ENCODE results near the gene HIF1AN.

Gene HIF1AN

GRCh38 chr10:100529475-100530298 is 6.1 kb upstream of the HIF1AN start, which contains the start of gene NDUFB8:
Gene NDUFB8, minus strand, starts transcription at chr10:100529871. Its CDS starts 20 bp downstream, at chr10:100529851.
- H3K27ac ChIP-seq: peak within 1 kb of the TSS; percentile 79
- TF ChIP-seq, protein P1, sequence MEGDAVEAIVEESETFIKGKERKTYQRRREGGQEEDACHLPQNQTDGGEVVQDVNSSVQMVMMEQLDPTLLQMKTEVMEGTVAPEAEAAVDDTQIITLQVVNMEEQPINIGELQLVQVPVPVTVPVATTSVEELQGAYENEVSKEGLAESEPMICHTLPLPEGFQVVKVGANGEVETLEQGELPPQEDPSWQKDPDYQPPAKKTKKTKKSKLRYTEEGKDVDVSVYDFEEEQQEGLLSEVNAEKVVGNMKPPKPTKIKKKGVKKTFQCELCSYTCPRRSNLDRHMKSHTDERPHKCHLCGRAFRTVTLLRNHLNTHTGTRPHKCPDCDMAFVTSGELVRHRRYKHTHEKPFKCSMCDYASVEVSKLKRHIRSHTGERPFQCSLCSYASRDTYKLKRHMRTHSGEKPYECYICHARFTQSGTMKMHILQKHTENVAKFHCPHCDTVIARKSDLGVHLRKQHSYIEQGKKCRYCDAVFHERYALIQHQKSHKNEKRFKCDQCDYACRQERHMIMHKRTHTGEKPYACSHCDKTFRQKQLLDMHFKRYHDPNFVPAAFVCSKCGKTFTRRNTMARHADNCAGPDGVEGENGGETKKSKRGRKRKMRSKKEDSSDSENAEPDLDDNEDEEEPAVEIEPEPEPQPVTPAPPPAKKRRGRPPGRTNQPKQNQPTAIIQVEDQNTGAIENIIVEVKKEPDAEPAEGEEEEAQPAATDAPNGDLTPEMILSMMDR (conservative IDR thresholded peaks at IDR 0.05): no peak

GRCh38 chr10:100531761-100532160 is 4.0 kb upstream of the HIF1AN start:
- H3K27ac ChIP-seq: no peak overlapping the region
- TF ChIP-seq, protein P1 (conservative IDR thresholded peaks at IDR 0.05): no peak

GRCh38 chr10:100534726-100535125 is 1.0 kb upstream of the HIF1AN start:
- peak overlapping the region; percentile 55; the same call in 1 of the 2 replicates for H3K27ac ChIP-seq
- TF ChIP-seq, protein P1 (conservative IDR thresholded peaks at IDR 0.05): no peak

- TF ChIP-seq, protein P1 (conservative IDR thresholded peaks at IDR 0.05): no peak
- peak overlapping the region; percentile 55 for H3K27ac ChIP-seq
Measured at GRCh38 chr10:100535338-100535714, 417 bp upstream of the HIF1AN start.

DNA sequence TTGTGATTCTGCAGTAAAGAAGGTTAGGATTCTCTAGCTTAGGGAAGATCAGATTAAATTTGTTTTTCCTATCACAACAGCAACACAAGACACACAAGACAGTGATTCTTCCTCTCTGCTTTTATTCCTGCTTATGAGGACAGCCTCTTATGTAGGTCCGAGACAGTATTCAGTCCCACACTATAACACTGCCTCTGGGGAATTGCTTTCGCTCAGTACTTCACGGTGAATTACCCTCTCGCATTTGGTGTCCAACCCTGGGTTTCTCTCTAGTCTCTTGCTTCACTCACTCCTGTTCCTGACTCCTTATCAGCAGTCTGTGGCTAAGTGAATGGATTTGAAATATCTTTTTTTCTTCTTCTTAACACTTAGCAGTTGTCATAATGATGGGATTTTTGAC is 1.7 kb downstream of the HIF1AN start:
- no peak overlapping the region for H3K27ac ChIP-seq
- TF ChIP-seq, protein P1 (conservative IDR thresholded peaks at IDR 0.05): no peak

GRCh38 chr10:100544950-100545349 is 9.2 kb downstream of the HIF1AN start:
- TF ChIP-seq, protein P1 (conservative IDR thresholded peaks at IDR 0.05): no peak
- H3K27ac ChIP-seq: no peak overlapping the region

- TF ChIP-seq, protein P1 (conservative IDR thresholded peaks at IDR 0.05): no peak
- H3K27ac ChIP-seq: no peak overlapping the region
Measured at GRCh38 chr10:100551196-100551595, 15.5 kb downstream of the HIF1AN start.

Data from VCaP (cell line).